Measurements from ENCODE around the gene TUBB4A. TPM values are rescaled to one million over a fixed set of nuclear protein-coding genes. Genes with fewer than 3 reads are reported as not detected.
A peak's percentile ranks its signal among the peaks of the same experiment; 100 is the strongest.
"Not testable (repeated sequence)": the region's sequence is repeated elsewhere in the genome, so short reads cannot be mapped to it uniquely, and the experiment has no call there.

TUBB4A gene
- total RNA-seq, 1 donor from 2014 or later: 0.49 TPM

- no peak for DNase-seq
Measured at GRCh38 chr19:6522712-6523111, 20.6 kb upstream of the TUBB4A start.

GRCh38 chr19:6521718-6522646, 19.9 kb upstream of the TUBB4A start:
- no peak for DNase-seq

GRCh38 chr19:6519289-6519688, 17.2 kb upstream of the TUBB4A start:
- no peak for DNase-seq

- no peak for DNase-seq
Measured at GRCh38 chr19:6518145-6518911, 16.2 kb upstream of the TUBB4A start.

- DNase-seq: peak; percentile 81
Measured at GRCh38 chr19:6516659-6517291, 14.7 kb upstream of the TUBB4A start.

GRCh38 chr19:6516018-6516658, 14.0 kb upstream of the TUBB4A start:
- peak; percentile 90 for DNase-seq

GRCh38 chr19:6514926-6515544, 12.9 kb upstream of the TUBB4A start:
- DNase-seq: no peak

GRCh38 chr19:6514089-6514488, 12.0 kb upstream of the TUBB4A start:
- no peak for DNase-seq

GRCh38 chr19:6510618-6511017, 8.5 kb upstream of the TUBB4A start:
- no peak for DNase-seq

- DNase-seq: no peak
Measured at GRCh38 chr19:6509118-6509971, 7.2 kb upstream of the TUBB4A start.

GRCh38 chr19:6508028-6508771, 6.1 kb upstream of the TUBB4A start:
- not testable (repeated sequence) for DNase-seq

GRCh38 chr19:6503407-6504201, 1.5 kb upstream of the TUBB4A start:
- no peak for DNase-seq

- no peak for DNase-seq
Measured at GRCh38 chr19:6500837-6501739, 1.0 kb downstream of the TUBB4A start.

GRCh38 chr19:6499052-6499790, 2.9 kb downstream of the TUBB4A start:
- DNase-seq: no peak

- no peak for DNase-seq
Measured at GRCh38 chr19:6498294-6499036, 3.6 kb downstream of the TUBB4A start.

GRCh38 chr19:6495947-6496346, 6.2 kb downstream of the TUBB4A start:
- no peak for DNase-seq

All from skin of body (tissue), 2 donors.